ENCODE results near the gene AASS. TPM values are rescaled to one million over a fixed set of nuclear protein-coding genes. Genes with fewer than 3 reads are reported as not detected.

The AASS gene
- total RNA-seq, 1 donor from 2014 or later: 39.7 TPM

DNA sequence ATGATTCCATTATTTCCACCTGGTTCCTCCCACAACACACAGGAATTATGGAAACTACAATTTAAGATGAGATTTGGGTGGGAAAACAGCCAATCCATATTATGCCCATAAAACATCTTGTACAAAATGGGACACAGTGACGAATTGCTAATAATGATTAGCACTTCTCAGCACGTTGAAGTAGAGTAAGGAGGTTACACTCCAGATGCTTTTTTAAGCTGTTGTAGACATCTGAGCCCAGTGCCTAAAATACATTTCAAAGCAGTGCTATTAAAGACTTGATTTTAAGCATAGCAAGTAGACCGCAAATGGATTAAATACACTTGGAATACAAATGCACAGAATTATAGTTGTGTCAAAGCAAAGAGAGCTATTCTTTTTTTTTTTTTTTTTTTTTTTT lies 105.9 kb downstream of the AASS start:
- no peak for DNase-seq

DNA sequence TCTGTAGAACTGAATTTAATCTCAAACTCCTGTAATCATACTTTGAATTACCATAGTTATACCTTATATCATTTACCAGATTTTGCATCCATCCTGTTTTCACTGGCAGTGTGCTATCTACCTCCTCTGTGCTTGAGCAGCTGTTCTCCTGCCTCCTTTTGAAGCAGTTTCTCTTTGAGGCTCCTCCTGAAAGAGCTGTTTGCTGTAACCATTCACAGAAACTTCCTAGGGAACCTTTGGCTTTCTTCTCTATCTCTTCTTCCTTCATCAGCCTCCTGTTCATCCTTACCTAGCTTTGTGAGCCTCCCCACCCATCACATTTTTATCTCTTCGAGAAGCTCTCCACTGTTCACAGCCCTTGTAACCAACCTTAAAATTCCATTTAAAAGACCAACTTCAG lies 108.2 kb downstream of the AASS start:
- no peak for DNase-seq

DNA sequence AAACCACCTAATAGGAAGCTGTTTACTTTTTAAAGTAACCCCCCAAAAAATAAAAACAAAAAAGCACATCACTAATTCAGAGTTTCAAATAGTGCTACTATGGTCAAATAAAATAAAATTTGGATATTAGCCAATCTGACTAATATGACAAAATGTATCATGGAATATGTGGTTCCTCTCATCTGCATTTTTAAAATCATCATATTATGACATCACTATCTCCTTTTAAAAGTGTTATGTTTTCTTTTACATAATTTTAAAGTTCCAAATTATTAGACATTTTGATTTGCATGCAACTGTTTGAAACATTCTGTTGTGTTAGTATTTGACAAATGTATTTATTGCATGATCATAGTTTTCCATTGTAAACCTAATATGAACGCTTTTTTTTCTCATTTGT lies 110.4 kb downstream of the AASS start:
- no peak for DNase-seq

DNA sequence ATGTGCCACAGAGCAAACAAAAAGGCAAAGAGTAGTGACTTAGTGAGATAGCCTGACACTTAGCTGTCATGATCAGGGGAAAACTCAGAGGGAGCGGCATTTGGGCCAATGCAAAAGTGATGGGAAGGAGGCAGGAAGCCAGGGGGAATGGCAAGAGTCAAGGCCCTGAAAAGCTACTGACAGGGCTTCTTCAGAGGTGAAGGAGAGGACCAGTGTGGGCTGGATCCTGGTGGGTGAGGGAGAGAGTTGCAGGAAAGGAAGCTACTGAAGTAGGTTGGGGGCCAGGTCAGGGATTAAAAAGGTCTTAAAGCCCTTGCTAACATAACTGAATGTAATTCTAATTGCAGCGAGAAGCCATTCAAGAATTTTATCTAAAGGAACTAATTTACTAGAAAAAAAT lies 117.0 kb downstream of the AASS start:
- DNase-seq: no peak

Other genes starting within 250 kb of the AASS start
- gene FEZF1, start 160.5 kb upstream of the AASS start, total RNA-seq: not detected in 2 replicates

All from dermis blood vessel endothelial cell (primary cell).